Measurements from ENCODE around the gene JMJD1C.

DNA sequence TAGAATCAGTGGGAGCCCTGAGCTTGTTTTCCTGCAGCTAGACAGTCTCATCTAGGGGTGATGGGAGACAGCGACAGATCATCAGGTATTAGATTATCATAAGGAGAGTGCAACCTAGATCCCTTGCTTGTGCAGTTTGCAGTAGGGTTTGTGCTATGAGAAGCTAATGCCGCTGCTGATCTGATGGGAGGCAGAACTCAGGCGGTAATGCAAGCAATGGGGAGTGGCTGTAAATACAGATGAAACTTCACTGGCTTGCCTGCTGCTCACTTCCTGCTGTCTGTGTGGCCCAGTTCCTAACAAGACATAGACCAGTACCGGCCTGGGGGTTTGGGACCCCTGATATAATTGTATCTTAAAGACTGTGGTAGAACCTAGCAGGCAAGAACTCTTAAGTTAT, 315.0 kb downstream of the JMJD1C start:
- TF ChIP-seq, protein P1, sequence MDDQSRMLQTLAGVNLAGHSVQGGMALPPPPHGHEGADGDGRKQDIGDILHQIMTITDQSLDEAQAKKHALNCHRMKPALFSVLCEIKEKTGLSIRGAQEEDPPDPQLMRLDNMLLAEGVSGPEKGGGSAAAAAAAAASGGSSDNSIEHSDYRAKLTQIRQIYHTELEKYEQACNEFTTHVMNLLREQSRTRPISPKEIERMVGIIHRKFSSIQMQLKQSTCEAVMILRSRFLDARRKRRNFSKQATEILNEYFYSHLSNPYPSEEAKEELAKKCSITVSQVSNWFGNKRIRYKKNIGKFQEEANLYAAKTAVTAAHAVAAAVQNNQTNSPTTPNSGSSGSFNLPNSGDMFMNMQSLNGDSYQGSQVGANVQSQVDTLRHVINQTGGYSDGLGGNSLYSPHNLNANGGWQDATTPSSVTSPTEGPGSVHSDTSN (IDR thresholded peaks at IDR 0.05), result no peak
- TF ChIP-seq EP300 (IDR thresholded peaks at IDR 0.05), result no peak
- no peak for TF ChIP-seq TP53 (CRISPR knock-in tag; IDR thresholded peaks at IDR 0.05)
- TF ChIP-seq, protein P2, sequence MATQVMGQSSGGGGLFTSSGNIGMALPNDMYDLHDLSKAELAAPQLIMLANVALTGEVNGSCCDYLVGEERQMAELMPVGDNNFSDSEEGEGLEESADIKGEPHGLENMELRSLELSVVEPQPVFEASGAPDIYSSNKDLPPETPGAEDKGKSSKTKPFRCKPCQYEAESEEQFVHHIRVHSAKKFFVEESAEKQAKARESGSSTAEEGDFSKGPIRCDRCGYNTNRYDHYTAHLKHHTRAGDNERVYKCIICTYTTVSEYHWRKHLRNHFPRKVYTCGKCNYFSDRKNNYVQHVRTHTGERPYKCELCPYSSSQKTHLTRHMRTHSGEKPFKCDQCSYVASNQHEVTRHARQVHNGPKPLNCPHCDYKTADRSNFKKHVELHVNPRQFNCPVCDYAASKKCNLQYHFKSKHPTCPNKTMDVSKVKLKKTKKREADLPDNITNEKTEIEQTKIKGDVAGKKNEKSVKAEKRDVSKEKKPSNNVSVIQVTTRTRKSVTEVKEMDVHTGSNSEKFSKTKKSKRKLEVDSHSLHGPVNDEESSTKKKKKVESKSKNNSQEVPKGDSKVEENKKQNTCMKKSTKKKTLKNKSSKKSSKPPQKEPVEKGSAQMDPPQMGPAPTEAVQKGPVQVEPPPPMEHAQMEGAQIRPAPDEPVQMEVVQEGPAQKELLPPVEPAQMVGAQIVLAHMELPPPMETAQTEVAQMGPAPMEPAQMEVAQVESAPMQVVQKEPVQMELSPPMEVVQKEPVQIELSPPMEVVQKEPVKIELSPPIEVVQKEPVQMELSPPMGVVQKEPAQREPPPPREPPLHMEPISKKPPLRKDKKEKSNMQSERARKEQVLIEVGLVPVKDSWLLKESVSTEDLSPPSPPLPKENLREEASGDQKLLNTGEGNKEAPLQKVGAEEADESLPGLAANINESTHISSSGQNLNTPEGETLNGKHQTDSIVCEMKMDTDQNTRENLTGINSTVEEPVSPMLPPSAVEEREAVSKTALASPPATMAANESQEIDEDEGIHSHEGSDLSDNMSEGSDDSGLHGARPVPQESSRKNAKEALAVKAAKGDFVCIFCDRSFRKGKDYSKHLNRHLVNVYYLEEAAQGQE (IDR thresholded peaks at IDR 0.05), result no peak
- TF ChIP-seq ZFP36 (IDR thresholded peaks at IDR 0.05; ENCODE audit: borderline replicate concordance, partially characterized antibody), result no peak
- TF ChIP-seq, protein P3, sequence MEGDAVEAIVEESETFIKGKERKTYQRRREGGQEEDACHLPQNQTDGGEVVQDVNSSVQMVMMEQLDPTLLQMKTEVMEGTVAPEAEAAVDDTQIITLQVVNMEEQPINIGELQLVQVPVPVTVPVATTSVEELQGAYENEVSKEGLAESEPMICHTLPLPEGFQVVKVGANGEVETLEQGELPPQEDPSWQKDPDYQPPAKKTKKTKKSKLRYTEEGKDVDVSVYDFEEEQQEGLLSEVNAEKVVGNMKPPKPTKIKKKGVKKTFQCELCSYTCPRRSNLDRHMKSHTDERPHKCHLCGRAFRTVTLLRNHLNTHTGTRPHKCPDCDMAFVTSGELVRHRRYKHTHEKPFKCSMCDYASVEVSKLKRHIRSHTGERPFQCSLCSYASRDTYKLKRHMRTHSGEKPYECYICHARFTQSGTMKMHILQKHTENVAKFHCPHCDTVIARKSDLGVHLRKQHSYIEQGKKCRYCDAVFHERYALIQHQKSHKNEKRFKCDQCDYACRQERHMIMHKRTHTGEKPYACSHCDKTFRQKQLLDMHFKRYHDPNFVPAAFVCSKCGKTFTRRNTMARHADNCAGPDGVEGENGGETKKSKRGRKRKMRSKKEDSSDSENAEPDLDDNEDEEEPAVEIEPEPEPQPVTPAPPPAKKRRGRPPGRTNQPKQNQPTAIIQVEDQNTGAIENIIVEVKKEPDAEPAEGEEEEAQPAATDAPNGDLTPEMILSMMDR (IDR thresholded peaks at IDR 0.05), result no peak
- TF ChIP-seq, protein P4, sequence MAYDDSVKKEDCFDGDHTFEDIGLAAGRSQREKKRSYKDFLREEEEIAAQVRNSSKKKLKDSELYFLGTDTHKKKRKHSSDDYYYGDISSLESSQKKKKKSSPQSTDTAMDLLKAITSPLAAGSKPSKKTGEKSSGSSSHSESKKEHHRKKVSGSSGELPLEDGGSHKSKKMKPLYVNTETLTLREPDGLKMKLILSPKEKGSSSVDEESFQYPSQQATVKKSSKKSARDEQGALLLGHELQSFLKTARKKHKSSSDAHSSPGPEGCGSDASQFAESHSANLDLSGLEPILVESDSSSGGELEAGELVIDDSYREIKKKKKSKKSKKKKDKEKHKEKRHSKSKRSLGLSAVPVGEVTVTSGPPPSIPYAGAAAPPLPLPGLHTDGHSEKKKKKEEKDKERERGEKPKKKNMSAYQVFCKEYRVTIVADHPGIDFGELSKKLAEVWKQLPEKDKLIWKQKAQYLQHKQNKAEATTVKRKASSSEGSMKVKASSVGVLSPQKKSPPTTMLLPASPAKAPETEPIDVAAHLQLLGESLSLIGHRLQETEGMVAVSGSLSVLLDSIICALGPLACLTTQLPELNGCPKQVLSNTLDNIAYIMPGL (CRISPR knock-in tag; IDR thresholded peaks at IDR 0.05; ENCODE audit: borderline replicate concordance), result no peak
- no peak for TF ChIP-seq CEBPB (IDR thresholded peaks at IDR 0.05)
- TF ChIP-seq, protein P5, sequence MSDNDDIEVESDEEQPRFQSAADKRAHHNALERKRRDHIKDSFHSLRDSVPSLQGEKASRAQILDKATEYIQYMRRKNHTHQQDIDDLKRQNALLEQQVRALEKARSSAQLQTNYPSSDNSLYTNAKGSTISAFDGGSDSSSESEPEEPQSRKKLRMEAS (IDR thresholded peaks at IDR 0.05), result no peak
- no peak for TF ChIP-seq RFX5 (IDR thresholded peaks at IDR 0.05)
- TF ChIP-seq RNF2 (IDR thresholded peaks at IDR 0.05; ENCODE audit: borderline replicate concordance, low read depth), result no peak
